ENCODE measurements around the gene WDR36.
A peak's percentile ranks its signal among the peaks of the same experiment; 100 is the strongest.
"Not testable (repeated sequence)": the region's sequence is repeated elsewhere in the genome, so short reads cannot be mapped to it uniquely, and the experiment has no call there.

Gene WDR36

GRCh38 chr5:111141471-111141870, 49.3 kb downstream of the WDR36 start:
- DNase-seq = not testable (repeated sequence)

- DNase-seq = no peak
Measured at GRCh38 chr5:111142932-111143331, 50.8 kb downstream of the WDR36 start.

- no peak for DNase-seq
Measured at GRCh38 chr5:111143910-111144309, 51.8 kb downstream of the WDR36 start.

GRCh38 chr5:111144352-111144930, 52.3 kb downstream of the WDR36 start:
- DNase-seq = no peak

DNA sequence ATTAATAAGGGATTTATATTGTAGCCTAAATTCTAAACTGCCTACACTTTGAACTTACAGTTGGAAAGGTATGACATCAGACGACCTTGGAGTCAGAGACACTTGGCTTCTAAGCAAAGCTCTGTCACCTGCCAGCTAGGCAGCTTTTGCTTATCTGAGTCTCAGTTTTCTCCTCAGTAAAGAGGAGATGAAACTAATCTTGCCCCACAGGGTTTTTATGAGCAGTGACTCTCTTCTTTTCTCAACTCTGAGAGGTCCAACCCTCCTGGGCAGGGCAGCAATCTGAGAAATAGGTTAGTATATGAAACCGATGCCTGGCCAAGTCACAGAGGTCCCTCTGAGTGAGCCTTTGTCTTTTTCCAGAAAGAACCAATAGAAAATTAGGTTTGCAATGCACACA, 53.9 kb downstream of the WDR36 start:
- no peak for DNase-seq

- no peak for DNase-seq
Measured at GRCh38 chr5:111147502-111147901, 55.4 kb downstream of the WDR36 start.

DNA sequence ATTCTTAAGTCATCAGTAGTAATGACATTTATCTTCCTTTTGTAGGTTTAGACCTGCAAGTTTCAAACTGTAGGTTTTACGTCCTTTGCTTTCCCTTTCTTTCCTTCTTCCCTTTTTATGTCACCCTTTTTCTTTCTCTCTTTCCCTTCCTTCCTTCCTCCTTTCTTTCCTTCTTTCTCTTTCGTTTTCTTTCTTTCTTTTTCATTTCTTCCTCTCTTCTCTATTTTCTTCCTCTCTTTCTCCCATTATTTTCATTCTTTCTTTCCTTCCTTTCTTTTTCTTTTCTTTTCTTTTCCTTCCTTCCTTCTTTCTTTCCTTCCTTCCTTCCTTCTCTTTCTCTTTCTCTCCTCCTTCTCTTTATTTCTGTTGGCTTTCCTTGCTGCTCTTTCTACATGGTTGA, 59.9 kb downstream of the WDR36 start:
- no peak for DNase-seq

- no peak for DNase-seq
Measured at GRCh38 chr5:111153483-111153882, 61.3 kb downstream of the WDR36 start.

DNA sequence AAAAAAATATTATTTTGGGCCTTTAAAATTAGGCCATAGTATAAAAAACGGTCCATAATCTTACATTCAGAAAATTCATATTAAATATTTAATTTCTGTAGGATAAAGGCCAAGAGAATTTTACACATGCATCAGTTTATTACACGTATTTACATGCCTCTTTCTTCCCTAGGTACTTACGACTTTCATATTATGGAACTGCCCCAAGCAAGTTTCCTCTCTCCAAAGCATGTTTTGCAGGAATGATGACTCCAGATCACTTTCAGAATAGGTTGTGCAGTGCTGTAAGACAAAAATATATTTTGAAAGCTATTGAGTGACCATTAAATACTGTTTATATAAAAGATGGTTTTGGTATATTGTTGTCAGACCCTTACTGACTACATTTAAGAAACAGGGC, 61.8 kb downstream of the WDR36 start:
- DNase-seq = no peak

DNA sequence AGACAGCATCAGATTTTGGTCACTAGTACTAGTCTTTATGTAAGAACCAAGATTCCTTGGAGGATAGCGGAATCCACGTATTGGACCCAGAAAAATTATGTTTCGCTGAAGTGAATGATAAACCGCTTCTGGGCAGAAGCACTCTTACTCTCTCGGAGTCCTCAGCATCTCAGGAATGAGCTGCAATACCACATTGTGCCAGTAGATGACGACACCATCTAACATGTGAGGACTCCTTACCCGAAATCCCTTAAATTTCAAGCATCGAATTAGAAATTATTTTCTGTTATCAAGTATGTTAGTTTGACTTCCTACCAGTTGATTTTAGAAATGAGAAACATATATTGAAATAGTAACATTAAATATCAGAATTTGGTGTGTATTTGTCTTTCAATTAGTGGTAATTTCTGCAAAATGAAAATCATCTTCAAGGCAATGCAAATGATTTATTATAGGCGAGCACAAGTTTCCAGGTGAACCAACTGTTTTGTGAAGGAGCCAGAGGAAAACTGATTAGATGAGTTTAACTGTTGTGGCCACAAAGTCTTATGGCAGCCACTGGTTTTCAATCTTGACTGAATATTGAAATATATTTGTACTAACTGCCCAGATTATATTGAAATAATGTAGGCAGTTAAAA, 66.1 kb downstream of the WDR36 start:
- DNase-seq = peak; percentile 52

DNA sequence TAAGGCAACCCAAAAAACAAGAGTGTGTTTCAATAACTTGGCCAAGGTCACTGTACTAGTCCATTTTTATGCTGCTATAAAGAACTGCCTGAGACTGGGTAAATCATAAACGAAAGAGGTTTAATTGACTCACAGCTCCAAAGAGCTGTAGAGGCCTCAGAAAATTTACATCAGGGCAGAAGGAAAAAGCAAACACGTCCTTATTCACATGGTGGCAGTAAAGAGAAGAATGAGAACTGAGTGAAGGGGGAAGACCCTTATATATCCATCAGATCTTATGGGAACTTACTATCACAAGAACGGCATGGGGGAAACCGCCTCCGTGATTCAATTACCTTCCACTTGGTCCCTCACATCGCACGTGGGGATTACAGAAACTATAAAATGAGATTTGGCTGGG, 67.7 kb downstream of the WDR36 start:
- DNase-seq = no peak

- DNase-seq = no peak
Measured at GRCh38 chr5:111163000-111163399, 70.9 kb downstream of the WDR36 start.

- no peak for DNase-seq
Measured at GRCh38 chr5:111165058-111165457, 72.9 kb downstream of the WDR36 start.

DNA sequence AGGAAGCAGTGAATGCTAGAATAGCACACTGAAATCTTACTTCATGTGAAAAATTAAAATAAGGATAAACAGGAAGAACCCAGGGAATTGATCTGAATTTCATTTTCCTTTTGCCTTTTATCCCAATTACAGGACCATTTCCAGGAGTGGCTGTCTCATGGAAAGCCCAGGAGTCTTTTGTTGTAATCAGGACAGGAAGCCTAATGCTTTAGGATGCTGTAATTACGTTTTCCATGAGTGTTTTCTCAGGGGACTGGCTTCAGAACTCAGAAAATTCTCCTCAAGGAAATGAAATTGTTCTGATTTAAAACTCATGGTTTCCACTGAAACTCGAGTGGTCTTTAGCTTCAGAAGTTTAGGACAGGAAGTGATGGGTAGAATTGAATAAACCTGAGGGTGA, 75.4 kb downstream of the WDR36 start:
- no peak for DNase-seq

GRCh38 chr5:111168608-111169007, 76.5 kb downstream of the WDR36 start:
- DNase-seq = no peak

DNA sequence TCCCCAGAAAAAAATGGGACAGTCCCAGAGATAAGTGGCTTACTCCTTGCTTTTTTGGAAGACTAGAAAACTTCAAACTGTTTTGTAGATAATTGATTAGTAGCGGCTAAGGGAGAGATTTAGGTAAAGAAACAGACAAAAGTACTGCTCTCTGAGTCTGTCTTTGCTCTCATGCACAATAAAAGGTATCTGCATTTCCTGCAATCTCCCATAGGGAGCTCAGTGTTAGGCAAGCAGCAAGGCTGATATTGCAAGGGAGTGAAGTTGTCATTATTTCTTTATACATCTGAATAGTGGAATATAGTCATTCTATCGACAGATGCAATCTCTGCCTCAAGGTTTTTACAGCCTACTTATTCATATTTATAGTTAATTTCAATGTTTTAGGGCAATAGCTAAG, 77.1 kb downstream of the WDR36 start:
- DNase-seq = no peak

GRCh38 chr5:111170279-111170678, 78.1 kb downstream of the WDR36 start:
- DNase-seq = no peak

DNA sequence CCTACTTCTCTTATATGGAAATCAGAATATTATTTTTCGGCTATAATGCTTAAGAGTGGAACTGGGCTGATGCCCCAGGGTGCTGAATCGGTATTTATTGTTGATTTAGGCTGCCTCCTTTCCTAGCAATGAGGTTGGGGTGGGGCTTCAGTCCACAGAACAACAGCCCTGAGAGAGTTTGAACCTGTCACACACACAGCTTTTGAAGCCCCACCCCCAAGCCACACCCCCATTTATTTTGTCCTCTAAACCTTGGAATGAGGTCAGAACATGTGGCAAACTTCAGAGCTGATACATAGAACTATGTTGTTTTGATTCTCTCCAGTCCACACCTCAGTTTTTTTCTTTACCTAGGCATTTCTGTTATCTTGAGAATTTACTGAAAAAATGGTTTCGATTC, 80.4 kb downstream of the WDR36 start:
- DNase-seq = no peak

DNA sequence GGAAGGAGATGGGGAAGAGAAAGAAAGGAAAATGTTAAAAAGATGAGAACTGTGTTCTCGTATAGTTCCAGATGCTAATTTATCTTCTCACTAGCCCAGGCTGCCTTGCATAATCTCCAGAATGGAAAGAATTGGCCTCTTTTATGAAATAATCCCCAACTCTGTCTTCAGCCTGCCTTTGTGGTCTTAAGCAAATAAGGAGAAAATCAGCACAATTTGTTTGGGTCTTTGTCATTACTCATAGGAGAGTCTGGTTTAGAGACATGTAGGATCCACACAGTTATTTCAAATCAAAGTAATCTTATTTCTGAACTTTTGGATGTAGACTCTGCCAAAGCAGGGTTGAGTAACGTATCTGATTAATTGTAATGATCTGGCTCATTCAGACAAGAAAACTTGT, 81.3 kb downstream of the WDR36 start:
- DNase-seq = no peak

All from CD4-positive, alpha-beta T cell treated with Interferon gamma for 1 hour (primary cell).